ENCODE measurements around the gene LDB3. TPM values are rescaled to one million over a fixed set of nuclear protein-coding genes. Genes with fewer than 3 reads are reported as not detected.

Gene LDB3
- polyA plus RNA-seq, 1 experiment = 0.83 TPM

DNA sequence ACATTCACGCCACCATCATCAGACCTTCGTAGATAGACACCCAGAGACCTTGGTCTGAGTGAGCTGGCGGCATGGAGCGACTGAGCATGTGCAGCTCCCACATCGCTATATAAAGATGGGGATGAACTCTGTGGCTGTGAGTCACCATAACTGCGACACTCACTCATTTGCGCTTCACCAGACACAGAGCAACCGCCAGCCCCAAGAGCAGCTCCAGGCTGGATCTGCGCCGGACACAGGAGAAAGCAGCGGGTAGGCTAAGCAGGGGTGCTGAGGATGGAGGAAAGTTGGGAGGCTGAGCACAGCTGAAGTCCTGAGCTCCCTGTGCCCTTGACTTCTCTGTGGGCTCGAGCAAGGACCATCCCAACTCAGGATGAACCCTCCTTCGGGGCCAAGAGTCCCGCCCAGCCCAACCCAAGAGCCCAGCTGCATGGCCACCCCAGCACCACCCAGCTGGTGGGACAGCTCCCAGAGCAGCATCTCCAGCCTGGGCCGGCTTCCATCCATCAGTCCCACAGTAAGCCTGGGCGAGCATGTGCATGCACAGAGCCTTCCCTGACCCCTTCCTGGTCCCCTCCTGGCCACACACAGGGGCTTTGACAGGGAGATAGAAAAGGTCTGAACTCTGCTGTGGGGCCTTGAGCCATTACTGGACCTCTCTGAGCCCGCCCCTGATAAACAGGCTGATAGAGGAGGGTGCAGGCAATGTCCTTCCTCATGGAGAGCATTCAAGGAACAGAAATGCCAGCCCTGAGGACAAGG lies 13.7 kb upstream of the LDB3 start, which contains the start of gene OPN4:
Gene OPN4, plus strand, starts transcription at position 137 of the 762 bp plus-strand sequence. Its CDS starts 237 bp downstream, at position 374.
- DNase-seq (ENCODE audit: low read depth) = no peak
- Histone ChIP-seq H3K4me3 (ENCODE audit: low read depth, low read length) (no peak within 1 kb of the TSS), H3K27me3 (ENCODE audit: control insufficient read depth, insufficient read depth, low read length) (no peaks in the 10 kb centered on the region), H3K36me3 (ENCODE audit: control insufficient read depth, insufficient read depth, low read length) (no peaks in the 10 kb centered on the region)
- ChIA-PET CTCF (no interaction called here), POLR2A (no interaction called here)
- TF ChIP-seq, protein P1, sequence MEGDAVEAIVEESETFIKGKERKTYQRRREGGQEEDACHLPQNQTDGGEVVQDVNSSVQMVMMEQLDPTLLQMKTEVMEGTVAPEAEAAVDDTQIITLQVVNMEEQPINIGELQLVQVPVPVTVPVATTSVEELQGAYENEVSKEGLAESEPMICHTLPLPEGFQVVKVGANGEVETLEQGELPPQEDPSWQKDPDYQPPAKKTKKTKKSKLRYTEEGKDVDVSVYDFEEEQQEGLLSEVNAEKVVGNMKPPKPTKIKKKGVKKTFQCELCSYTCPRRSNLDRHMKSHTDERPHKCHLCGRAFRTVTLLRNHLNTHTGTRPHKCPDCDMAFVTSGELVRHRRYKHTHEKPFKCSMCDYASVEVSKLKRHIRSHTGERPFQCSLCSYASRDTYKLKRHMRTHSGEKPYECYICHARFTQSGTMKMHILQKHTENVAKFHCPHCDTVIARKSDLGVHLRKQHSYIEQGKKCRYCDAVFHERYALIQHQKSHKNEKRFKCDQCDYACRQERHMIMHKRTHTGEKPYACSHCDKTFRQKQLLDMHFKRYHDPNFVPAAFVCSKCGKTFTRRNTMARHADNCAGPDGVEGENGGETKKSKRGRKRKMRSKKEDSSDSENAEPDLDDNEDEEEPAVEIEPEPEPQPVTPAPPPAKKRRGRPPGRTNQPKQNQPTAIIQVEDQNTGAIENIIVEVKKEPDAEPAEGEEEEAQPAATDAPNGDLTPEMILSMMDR (IDR thresholded peaks at IDR 0.05; ENCODE audit: insufficient read depth, low read depth, low read length) = no peak

DNA sequence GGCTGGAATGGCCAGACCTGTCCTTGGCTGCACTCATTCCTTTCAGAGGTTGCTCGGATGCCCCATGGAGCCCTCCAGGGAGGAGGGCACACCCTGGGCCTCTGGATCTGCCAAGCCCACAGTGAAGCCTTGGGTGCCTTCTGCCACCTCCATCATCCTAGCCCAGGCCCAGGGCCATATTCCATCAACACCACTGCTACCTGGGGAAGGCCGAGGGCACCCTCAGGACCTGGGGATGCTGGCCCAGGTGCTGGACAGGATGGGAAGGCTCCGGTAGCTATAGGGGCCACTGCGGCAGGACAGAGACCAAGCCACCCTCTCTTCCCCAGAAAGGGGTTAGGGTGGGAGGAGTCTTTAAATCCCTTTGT lies 13.2 kb upstream of the LDB3 start:
- no peaks in the 10 kb centered on the region for H3K27me3 ChIP-seq (ENCODE audit: control insufficient read depth, insufficient read depth, low read length)

DNA sequence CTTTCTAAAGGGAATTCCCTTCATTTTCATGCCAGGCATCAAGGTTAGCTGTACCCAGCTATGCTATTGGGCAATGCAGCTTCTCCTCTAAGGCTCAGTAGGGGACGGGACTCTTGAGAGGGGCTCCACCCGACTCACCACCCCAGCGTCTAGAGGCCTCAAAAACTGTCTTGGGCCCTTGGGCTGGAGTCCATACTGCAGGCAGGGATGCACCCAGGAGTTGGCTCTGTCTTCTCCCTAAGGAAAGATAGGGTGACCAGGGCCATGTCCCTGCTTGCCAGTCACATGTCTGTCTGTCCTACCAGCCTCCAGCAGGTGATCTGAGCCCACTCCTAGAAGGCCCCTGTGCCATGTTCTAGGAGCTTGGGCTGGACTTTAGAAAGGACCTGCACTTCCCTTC lies 12.7 kb upstream of the LDB3 start:
- CTCF ChIA-PET = interaction anchor here (1.0 to 1.4 kb wide), 2 partner anchors 11 to 14 kb away, joined by 3 read pairs; no protein-coding TSS in a partner anchor
- Histone ChIP-seq H3K4me3 (ENCODE audit: low read depth, low read length) (no peak overlapping the region), H3K27me3 (ENCODE audit: control insufficient read depth, insufficient read depth, low read length) (no peaks in the 10 kb centered on the region), H3K36me3 (ENCODE audit: control insufficient read depth, insufficient read depth, low read length) (no peaks in the 10 kb centered on the region)
- no peak for DNase-seq (ENCODE audit: low read depth)
- POLR2A ChIA-PET = no interaction called here
- TF ChIP-seq, protein P1 (IDR thresholded peaks at IDR 0.05; ENCODE audit: insufficient read depth, low read depth, low read length) = no peak

More for the DNA sequence above, 13.2 kb upstream of the LDB3 start:
- CTCF ChIA-PET = interaction anchor here (1.0 to 1.4 kb wide), 2 partner anchors 11 to 13 kb away, joined by 3 read pairs; no protein-coding TSS in a partner anchor
- POLR2A ChIA-PET = no interaction called here
- TF ChIP-seq, protein P1 (IDR thresholded peaks at IDR 0.05; ENCODE audit: insufficient read depth, low read depth, low read length) = no peak
- Histone ChIP-seq H3K4me3 (ENCODE audit: low read depth, low read length) (no peak overlapping the region), H3K36me3 (ENCODE audit: control insufficient read depth, insufficient read depth, low read length) (no peaks in the 10 kb centered on the region)
- no peak for DNase-seq (ENCODE audit: low read depth)

DNA sequence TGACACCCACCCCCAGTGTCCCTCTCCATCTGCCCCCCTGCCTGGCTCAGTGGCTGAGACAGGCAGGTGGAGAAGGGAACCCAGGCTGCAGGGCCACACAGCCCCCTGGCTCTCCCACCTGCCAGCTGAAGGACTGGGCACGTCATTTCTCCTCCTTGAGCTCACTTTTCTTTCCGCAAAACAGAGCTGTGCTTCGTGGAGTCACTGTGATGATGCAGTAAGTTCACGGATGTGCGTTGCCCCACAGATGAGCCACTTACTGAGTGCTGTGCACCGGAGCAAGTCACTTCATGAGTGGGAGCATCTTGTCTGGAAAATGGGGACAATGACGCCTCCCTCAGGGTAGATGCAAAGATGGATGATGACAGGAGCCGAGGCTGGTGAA lies 11.3 kb upstream of the LDB3 start:
- CTCF ChIA-PET = no interaction called here
- TF ChIP-seq, protein P1 (IDR thresholded peaks at IDR 0.05; ENCODE audit: insufficient read depth, low read depth, low read length) = no peak
- POLR2A ChIA-PET = no interaction called here
- Histone ChIP-seq H3K27me3 (ENCODE audit: control insufficient read depth, insufficient read depth, low read length) (no peaks in the 10 kb centered on the region), H3K4me3 (ENCODE audit: low read depth, low read length) (no peak overlapping the region), H3K36me3 (ENCODE audit: control insufficient read depth, insufficient read depth, low read length) (no peaks in the 10 kb centered on the region)
- DNase-seq (ENCODE audit: low read depth) = no peak

DNA sequence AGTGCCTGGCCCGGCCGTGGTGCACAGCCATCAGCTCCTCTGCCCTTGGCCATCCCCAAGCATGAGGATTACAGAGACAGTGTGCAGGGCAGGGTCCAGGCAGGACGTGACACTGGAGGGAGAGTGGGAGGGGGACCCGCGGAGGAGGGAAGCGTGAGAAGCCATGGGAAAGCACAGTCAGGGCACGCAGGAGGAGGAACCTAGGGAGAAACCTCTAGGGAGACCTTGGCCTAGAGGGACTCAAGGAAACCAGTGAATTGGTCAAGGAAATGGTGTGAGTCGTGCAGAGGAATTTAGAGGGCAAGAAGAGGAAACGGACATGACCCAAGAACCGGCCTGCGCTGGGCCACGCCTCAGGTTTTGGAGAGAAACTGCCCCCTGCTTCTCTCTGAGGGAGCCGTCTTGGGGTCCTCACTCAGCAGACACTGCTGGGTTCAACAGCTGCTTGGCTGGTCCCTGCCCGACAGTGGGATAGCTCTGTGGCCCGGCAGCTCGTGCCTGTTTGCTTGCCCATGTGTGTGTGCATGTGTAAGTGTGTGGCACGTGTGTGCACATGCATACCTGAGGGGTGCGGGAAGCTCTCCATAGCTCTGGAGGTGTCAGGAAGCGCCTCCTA lies 10.8 kb upstream of the LDB3 start:
- no peak for DNase-seq (ENCODE audit: low read depth)
- Histone ChIP-seq H3K4me3 (ENCODE audit: low read depth, low read length) (no peak overlapping the region), H3K36me3 (ENCODE audit: control insufficient read depth, insufficient read depth, low read length) (no peaks in the 10 kb centered on the region), H3K27me3 (ENCODE audit: control insufficient read depth, insufficient read depth, low read length) (no peaks in the 10 kb centered on the region)
- ChIA-PET POLR2A (no interaction called here), CTCF (no interaction called here)
- TF ChIP-seq, protein P1 (IDR thresholded peaks at IDR 0.05; ENCODE audit: insufficient read depth, low read depth, low read length) = no peak

All from BJ (cell line).